Hematopoietic multipotent progenitor cell (in vitro differentiated cells): Measurements from ENCODE around the gene SHISA9. TPM values are rescaled to one million over a fixed set of nuclear protein-coding genes. Genes with fewer than 3 reads are reported as not detected.

Source experiments
- DNase-seq, 3 donors: peaks; one replicate each; pipeline ENCODE4 v3.0.0-alpha.2; 2011 to 2015; ENCODE audit warnings: low read depth in 2 of 3, low spot score in 2 of 3
- total RNA-seq: library from RNA; depleted of rRNA; stranded (reverse); fragments of >200 nt; gene quantifications from one replicate; pipeline ENCODE4 v1.2.3, GENCODE V29; 2012

SHISA9 gene
- total RNA-seq, 1 donor, result under 0.01 TPM

DNA sequence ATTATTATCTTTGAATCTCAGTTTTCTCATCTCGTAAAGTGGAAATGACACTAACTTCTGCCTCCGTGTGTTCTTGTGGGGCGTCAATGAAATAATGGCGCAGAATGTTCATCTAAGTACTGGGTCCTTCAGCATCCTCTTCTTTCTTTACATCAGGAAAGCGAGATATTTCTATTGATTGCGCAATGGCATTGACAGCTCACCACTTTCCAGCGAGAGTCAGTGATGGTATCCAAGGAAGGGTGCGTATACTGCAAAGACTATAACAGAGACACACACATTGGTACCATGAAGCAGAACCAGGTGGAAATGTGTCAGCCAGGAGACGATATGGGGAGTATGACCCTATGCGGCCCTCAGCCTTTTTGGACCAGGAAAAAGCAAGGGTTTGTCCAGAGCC, 162.1 kb downstream of the SHISA9 start:
- no peak for DNase-seq

DNA sequence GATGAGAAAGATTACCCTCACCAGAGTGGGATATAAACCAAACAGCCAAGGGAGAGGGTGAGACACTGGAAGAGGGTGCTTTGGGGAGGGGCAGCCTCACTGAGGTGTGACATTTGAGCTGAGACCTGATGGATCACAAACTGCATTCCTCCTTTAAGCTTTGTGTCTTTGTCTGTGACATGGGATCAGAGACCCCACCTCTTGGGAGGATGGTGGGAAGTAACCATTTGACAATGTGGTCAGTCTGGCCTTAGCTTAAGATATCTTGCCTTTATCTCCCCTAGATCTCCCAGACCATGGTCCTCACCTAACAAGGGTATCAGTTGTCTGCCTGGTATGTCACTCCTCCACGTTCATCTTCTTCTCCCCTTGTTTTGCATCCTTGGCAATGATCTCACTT, 163.4 kb downstream of the SHISA9 start:
- no peak for DNase-seq

DNA sequence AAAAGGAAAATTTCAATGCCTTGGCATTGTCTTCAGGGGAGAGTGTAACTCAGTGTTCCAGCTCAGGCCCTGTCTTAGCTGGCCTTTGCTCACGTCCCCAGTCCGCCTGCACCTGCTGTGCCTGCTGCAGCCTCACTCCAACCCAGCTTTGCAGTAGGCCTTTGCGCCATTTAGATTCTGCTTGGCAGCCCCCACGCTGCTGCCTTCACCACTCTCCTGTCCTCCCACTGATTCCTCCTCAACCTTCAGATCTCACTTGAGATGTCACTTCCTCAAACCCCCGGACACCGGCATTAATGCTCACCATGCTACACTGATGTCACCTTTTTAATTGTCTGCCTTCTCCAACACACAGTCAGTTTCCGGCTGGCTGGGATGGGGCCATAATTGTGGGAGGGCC, 166.2 kb downstream of the SHISA9 start:
- DNase-seq, result no peak

DNA sequence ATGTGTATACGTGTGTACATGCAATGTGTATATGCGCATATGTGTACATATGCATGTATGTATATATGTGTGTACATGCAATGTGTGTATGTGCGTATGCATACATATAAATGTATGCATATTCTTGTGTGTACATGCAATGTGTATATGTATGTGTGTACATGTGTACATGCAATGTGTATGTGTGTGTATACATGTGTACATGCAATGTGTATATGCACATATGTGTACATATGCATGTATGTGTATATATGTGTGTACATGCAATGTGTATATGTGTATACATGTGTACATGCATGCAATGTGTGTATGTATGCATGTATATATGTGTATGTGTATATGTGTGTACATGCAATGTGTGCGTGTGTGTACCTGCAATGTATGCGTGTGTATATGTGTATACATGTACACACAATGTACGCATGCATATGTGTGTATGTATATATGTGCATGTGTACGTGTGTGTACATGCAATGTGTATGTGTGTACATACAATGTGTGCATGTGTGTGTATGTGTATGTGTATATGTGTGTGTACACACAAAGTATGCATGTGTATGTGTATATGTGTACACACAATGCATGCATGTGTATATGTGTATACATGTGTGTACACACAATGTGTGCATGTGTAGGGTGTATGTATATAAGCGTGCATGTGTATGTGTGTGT, 167.7 kb downstream of the SHISA9 start:
- no peak for DNase-seq

DNA sequence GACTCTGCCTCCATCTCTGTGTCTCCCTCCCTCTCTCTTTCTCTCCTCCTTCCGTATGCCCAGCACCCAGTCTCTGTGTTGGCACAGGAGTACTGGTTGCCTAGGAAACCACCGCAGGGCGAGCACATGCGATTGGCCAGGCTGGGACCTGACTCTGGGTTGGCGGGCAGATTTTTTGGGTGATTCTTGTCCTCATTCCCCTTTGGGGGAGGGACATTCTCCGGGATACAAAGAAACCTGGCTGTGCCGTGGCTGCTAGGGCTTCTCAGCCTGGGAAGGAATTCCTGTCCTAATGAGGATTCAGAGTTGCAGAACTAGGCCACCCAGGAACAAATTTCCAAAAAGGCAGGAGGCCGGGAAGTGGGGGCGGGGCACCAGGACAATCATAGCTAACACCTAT, 168.9 kb downstream of the SHISA9 start:
- no peak for DNase-seq

DNA sequence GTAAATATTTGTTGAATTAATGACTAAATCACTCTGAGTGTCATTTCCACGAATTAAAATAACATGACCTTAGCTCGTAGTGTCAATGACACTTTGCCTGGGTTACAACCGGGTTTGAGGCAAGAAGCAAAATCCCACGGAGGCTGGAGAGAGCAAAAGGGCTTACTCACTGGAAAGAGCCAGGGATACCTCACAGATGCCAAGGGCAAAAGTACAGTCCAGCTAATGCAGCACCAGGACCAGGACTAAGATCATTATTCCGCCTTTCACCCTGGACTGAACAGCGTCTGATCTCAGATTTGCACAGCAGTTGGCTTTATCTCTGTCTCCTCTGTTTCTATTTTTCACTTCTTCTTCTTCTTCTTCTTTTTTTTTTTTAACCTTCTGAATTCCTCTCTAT, 175.5 kb downstream of the SHISA9 start:
- no peak for DNase-seq

DNA sequence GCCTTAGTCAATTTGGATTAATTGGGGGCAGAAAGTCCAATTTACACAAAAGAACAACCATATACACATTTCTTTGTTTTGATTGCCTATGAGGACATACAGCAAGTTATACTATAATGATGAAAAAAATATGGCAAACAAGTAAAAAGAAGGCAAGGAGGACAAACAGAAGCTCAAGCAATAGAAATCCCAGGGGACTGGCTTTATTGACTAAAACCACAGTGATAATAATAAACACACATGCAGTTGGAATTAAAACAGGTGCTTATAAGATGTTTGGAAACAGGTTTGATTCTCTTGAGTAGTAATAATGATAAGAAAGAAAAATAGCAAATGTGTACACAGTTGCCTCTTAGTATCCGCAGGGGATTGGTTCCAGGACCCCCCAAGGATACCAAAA, 176.4 kb downstream of the SHISA9 start:
- DNase-seq, result no peak

DNA sequence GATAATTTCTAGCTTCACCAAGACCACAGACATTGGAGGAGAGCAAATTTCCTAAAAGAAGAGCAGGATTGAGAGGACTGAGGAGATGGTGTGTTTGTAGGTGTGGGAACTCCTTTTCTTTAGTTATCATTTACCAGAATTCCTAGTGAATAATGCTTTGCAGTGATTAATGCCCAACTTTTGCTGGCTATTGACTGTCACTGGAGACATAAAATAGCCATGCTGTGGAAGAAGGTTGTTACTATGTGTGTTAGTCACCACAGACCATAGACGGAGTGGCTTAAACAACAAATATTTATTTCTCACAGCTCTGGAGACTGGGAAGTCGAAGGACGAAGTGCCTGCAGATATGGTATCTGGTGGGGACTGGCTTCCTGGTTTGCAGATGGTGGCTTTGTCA, 179.1 kb downstream of the SHISA9 start:
- no peak for DNase-seq

DNA sequence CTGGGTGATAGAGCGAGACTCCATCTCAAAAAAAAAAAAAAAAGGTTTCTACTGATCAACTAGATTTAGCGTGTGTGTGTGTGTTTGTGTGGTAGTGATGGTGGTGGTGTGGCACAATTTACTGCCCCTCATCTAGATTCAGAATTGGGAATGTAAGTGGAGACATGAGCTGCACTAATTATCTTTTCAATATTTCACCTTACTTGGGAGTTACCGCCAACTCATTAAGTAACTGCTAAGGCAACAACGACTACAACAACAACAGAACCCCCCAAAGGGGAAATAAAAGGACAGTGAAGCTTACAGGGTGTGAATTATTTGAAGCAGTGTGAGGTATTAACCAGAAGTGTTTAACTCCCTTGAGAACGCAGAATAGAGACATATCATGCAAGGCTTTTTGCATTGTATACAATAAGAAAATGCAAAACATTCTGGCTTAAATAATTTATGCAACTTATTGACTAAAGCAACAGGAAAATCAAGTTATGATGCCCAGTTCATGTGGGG, 180.5 kb downstream of the SHISA9 start:
- no peak for DNase-seq

DNA sequence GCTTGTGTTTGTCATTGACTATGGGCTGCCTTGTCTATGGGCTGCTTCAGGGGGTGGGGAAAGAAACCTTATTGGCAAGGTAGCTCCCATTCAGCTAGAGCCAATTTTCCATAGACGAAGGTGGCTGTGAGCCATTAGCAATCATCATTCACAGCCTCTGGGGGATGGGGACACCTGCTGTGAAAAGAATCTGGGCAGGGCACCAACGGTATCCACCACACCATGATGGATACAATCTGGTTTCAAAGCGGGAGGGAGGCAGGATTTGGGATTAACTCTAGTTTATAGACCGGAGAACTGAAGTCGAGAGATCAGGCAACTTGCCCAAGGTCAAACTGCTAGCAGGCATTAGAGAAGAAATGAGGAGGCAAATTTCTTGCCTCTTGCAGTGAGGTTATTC, 182.3 kb downstream of the SHISA9 start:
- no peak for DNase-seq

DNA sequence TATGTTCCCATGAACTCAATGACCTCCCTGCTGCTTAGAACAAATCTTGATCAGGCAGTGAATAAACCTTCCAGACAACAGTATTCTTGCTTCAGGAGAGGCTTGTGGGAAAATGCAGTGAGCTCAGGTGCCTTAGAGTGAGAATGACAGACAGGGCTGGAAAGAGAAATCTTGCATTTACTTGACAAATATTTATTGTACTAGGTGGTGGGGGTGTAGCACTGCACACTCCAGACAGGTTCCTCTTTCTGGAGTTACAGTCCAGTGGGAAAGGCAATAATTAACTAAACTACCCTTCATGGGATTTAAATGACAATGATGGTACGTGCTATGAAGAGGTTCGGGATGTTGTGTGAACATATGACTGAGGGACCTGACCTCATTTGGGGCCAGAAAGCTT, 182.9 kb downstream of the SHISA9 start:
- no peak for DNase-seq

DNA sequence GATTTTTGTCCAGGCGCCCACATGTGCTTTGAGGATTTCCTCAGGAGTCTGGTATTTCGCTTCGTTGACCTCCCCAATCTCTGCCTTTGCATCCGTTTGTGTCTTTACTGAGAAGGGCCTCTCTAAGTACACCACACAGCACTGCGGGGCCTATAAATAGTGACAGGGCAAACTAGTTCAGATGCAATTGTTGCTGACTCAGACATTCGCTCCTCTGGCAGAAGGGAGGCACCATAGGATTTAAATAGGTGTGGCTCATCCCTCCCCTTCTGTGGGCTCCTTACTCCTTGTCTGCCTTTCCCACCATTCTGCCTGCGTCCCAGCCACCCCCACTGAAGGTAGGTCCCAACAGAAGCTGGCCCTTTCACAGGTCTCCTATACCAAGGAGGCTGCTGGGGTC, 192.3 kb downstream of the SHISA9 start:
- no peak for DNase-seq

DNA sequence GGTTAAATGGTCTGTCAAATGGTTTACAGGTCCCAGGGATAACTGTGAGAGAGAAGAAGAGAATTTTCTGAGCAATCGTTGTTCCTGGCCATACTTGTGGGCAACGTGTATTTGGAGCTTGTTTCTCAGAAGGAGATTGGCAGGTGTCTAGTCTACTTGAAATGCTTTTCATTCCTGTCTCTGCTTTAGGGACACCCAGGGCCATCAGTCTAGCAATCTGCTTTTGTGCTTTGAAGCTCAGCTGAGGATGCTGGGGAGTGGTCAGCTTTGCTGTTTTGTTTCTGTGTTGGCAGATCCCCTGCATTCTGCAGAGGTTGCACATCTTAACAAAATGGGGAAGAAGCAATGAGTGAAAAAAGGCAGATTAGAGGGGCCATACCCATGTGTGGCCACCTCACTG, 193.7 kb downstream of the SHISA9 start:
- DNase-seq, result no peak

DNA sequence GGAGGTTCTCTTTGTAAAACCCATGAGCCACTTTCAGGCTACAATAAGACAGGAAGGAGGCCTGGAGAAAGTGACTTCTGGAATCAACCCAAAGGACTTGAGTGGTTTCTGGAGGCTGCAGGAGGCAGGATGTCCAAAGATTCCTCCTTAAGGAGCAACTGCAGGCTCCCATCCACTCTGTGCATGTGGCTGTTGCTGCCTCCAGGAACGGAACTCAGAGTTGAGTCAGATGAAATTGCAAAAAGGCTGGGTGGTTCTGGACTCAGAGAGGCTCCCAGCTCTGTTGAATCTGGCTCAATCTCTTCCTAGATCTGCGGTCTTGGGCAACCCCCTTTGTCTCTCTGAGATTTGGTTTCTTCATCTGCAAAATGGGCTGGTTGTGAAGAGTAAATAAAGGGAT, 197.1 kb downstream of the SHISA9 start:
- DNase-seq, result no peak

DNA sequence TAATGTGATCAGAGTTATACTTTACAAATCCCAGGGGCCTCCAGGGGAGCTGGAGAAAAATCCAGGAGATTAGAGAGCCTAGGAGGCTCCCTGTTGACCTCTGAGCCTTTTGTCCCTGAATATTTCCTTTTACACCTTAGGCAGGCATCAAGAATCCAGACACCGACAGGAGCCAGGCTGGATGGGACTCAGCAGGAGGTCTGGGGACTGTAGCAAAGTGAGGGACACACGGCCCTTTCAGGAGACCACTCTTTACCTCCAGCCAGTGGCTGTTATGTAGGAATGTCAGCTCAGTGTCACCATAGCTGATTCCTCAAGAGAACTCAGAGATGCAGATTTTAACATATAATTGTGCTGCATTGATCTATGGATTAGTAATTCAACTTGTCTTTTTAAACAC, 198.4 kb downstream of the SHISA9 start:
- no peak for DNase-seq

DNA sequence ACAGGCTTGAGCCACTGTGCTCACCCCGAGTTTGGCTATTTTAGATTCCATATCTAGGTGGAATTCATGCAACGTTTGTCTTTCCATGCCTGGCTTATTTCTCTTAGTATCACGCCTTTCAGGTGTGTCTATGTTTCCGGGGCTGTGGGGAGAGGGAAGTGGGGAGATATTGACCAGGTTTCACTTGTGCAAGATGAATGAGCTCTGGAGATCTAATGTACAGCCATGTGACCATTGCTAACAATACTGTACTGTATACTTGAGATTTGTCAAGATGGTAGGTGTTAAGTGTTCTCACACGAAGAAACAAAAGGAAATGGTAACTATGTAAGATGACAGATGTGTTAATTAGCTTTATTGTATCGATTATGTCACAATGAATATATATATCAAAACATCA, 199.6 kb downstream of the SHISA9 start:
- no peak for DNase-seq

DNA sequence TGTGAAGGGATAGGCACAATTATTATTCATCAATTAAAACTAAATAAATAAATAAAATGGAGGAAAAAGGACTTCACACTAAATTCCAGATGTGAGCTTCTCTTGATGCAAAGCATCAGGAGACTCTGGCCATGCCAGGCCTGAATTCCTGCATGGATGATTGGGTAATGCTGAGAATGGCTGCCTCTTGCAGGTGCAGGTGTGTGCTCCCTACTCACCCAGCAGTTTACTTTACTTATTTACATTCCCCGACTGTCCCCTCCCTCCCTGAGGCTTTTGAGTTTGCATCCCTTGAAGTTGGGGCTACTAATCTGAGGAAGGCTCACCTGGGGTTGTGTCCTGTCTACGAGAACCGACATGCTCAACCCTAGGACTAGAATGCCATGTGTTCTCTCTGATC, 200.4 kb downstream of the SHISA9 start:
- no peak for DNase-seq

DNA sequence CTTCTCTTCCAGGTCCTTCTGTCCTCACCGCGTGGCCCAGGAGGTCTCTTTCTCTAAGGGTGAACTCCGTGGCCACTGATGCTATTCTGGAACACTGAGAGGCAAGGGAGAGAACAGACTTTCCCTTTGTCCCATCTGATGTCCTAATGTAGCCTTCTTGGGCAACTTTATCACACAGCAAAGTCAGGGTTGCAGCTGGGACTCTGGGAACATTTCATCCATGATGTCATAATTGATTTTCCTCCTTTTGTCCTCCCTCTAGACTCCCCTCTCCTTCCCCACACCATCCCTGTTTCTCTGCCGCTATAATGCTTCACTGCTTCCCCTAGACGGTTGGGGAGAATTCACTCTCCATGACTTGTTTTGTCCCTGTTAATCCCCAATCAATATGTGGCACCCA, 201.0 kb downstream of the SHISA9 start:
- DNase-seq, result no peak

DNA sequence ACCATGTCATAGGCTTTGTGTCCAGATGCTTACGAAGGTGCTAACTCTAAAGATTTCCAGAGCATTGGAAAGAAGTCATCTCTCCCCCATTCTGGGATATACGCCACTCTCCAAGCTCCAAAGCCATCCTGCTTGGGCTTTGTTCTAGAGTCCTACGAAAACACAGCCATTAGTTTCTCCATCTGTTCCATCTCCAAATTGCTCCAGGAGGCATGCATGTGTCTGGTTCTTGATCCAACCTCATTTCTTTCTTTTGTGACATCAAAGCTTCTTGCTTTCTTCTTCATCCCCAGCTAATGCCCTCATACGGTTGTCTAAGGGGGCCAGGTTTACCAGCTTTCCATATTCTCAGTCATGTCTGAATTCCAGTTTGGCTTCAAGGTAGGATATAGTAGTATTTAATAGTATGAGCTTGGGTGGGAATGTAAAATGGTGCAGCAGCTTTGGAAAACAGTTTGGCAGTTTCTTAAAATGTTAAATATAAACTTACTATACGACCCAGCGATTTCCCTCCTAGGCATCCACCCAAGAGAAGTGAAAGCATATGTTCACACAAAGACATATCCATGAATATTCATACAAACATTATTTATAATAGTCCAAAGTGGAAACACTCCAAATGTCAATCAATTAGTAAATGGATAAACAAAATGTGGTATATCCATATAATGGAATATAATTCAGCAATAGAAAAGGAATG, 202.6 kb downstream of the SHISA9 start:
- DNase-seq, result no peak

DNA sequence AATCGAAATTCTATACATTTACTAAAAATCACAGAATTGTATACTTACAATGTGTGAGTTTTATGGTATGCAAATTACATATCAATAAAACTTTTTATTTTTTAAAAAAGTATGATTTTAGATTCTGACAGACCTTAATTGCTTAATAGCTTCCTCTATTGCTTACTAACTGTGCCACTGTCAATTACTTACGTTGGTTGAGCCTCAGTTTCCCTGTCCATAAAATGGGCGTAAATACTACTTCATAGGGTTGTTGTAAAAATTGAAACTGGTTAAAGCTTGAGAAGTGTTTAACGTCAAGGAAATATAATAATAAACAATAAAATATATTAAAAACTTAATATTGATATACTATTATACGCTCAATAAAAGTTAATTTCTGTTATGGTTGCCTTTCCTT, 203.4 kb downstream of the SHISA9 start:
- no peak for DNase-seq

DNA sequence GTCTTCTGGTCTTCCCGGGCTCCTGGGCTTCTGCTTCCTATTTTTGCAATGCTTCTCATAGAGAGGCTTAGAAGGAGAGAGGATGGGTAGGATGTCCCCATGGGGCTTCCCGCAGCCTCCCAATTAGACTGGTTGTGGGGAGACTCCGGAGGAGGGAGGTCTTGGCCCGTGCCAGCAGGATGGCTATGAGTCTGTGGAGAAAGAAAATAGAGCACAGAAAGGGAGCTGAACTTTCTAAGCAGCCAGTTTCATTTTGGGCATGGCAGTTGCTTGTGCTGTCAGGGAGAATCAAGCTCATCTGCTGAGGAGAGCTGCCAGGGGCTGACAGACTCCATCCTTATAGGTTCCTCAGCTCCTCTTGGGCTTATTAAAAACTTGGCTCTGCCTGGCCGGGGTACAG, 204.0 kb downstream of the SHISA9 start:
- DNase-seq, result no peak

DNA sequence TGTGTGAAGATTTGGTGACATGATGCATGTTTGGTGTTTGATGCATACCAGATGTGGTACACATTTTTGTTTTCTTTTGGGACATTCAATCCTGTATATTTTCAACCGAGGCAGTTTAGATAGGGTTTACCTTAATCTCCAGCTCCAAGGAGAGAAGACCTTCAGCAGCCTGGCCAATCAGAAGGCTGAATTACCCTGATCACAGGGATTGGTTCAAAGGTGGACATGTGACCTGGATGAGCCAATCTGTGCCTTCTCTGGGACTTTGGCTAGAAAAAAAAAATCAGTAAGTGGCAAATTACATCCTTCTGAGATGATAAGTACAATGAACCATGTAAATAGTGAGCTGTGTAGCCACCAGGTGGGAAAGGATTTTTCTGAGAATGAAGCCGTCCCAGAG, 205.1 kb downstream of the SHISA9 start:
- no peak for DNase-seq

DNA sequence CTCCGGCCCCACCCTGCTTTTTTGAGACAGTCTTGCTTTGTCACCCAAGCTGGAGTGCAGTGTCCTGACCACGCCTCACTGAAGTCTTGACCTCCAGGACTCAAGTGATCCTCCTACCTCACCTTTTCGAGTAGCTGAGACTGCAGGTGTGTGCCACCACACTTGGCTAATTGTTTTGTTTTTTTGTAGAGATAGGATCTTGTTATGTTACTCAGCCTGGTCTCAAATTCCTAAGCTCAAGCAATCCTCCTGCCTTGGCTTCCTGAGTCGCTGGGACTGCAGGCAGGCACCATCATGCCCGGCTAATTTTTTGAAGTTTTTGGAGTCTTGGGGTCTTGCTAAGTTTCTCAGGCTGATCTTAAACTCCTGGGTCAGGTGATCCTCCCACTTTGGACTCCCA, 206.7 kb downstream of the SHISA9 start:
- no peak for DNase-seq
